HEK293 (cell line): ENCODE results near the gene EIF4B.

Experiments
- CTCF ChIA-PET: fragments of 350-600 bp; formaldehyde crosslinking; extraction: SDS; loops from one replicate; lab custom pipeline; 2021; ENCODE audit warnings: antibody characterized with exemption; lab: Yijun Ruan, JAX
- POLR2A ChIA-PET: fragments of 300-600 bp; formaldehyde crosslinking; extraction: SDS; loops from one replicate; lab custom pipeline; 2020; ENCODE audit warnings: antibody characterized with exemption, inconsistent platforms; lab: Yijun Ruan, JAX
- H3K27ac ChIP-seq: fragments of 200-500 bp; sonication (Bioruptor generic); 2 replicates; pipeline ENCODE4 v1.5.1; 2014; ENCODE audit warnings: low read depth, low read length, control low read depth, inconsistent platforms; ENCODE audit errors: extremely low read depth
- H3K36me3 ChIP-seq, 2 experiments: fragments of 200-500 bp in 1 of 2; sonication (Bioruptor generic) in 1 of 2; 1 replicate in 1 of 2; 2 replicates in 1 of 2; pipeline ENCODE4 v1.5.1; 2014 to 2017; ENCODE audit warnings: inconsistent platforms in 2 of 2, low read length in 2 of 2; ENCODE audit not compliant: control insufficient read depth in 2 of 2, insufficient read depth in 1 of 2
- H3K4me1 ChIP-seq: fragments of 200-500 bp; sonication (Bioruptor generic); 2 replicates; pipeline ENCODE4 v1.5.1; 2014; ENCODE audit warnings: mild to moderate bottlenecking, low read length, inconsistent platforms; ENCODE audit not compliant: control insufficient read depth, insufficient read depth
- H3K4me3 ChIP-seq: 2 replicates; pipeline ENCODE4 v1.5.1; 2011; ENCODE audit warnings: low read depth, mild to moderate bottlenecking, control low read depth, low read length, moderate library complexity
- H3K9me3 ChIP-seq: fragments of 200-500 bp; sonication (Bioruptor generic); 2 replicates; pipeline ENCODE4 v1.5.1; 2014; ENCODE audit warnings: low read depth, low read length, inconsistent platforms; ENCODE audit not compliant: control insufficient read depth, insufficient read depth
- GLI4 ChIP-seq: fragments of 450-650 bp; formaldehyde crosslinking; IDR thresholded peaks from 2 replicates; pipeline ENCODE4 v1.5.1; 2016; ENCODE audit warnings: missing biosample characterization, missing genetic modification characterization
- IKZF3 ChIP-seq: fragments of 450-650 bp; IDR thresholded peaks from 2 replicates; pipeline ENCODE4 v1.5.0; 2018; ENCODE audit warnings: missing biosample characterization, mild to moderate bottlenecking, missing genetic modification characterization, moderate library complexity
- MEIS1 ChIP-seq: sonication (generic); formaldehyde crosslinking; IDR thresholded peaks from 2 replicates; pipeline ENCODE4 v1.8.1; 2022; ENCODE audit warnings: missing genetic modification reagents, mild to moderate bottlenecking, borderline replicate concordance
- PATZ1 ChIP-seq: fragments of 450-650 bp; formaldehyde crosslinking; IDR thresholded peaks from 2 replicates; pipeline ENCODE4 v1.5.1; 2016; ENCODE audit warnings: missing biosample characterization, missing genetic modification characterization
- SETDB1 ChIP-seq: IDR thresholded peaks from one replicate; pipeline ENCODE4 v1.6.1; 2017; ENCODE audit warnings: mild to moderate bottlenecking, low read length, moderate library complexity, mixed read lengths; ENCODE audit not compliant: insufficient read length
- ZBTB49 ChIP-seq: fragments of 450-650 bp; formaldehyde crosslinking; IDR thresholded peaks from 2 replicates; pipeline ENCODE4 v1.5.1; 2016; ENCODE audit warnings: missing biosample characterization, missing genetic modification characterization, low read depth
- ZFHX2 ChIP-seq: fragments of 450-650 bp; formaldehyde crosslinking; conservative IDR thresholded peaks from 2 replicates; pipeline ENCODE4 v1.5.1; 2016; ENCODE audit warnings: missing biosample characterization, missing genetic modification characterization
- ZNF112 ChIP-seq: fragments of 450-650 bp; formaldehyde crosslinking; IDR thresholded peaks from 2 replicates; pipeline ENCODE4 v1.5.0; 2017; ENCODE audit warnings: missing biosample characterization, missing genetic modification characterization
- ZNF138 ChIP-seq: fragments of 450-650 bp; formaldehyde crosslinking; IDR thresholded peaks from 2 replicates; pipeline ENCODE4 v1.5.1; 2016; ENCODE audit warnings: missing biosample characterization, missing genetic modification characterization, borderline replicate concordance
- ZNF174 ChIP-seq: fragments of 450-650 bp; formaldehyde crosslinking; IDR thresholded peaks from 2 replicates; pipeline ENCODE4 v1.5.0; 2017; ENCODE audit warnings: missing biosample characterization, mild to moderate bottlenecking, missing genetic modification characterization
- ZNF18 ChIP-seq: fragments of 450-650 bp; formaldehyde crosslinking; IDR thresholded peaks from 2 replicates; pipeline ENCODE4 v1.5.1; 2016; ENCODE audit warnings: missing biosample characterization, missing genetic modification characterization
- ZNF19 ChIP-seq: fragments of 450-650 bp; formaldehyde crosslinking; IDR thresholded peaks from 2 replicates; pipeline ENCODE4; 2016; ENCODE audit warnings: missing biosample characterization, missing genetic modification characterization, low read depth
- ZNF211 ChIP-seq: fragments of 450-650 bp; formaldehyde crosslinking; IDR thresholded peaks from 2 replicates; pipeline ENCODE4 v1.5.1; 2016; ENCODE audit warnings: low read depth, missing biosample characterization, missing genetic modification characterization
- ZNF221 ChIP-seq: fragments of 450-650 bp; formaldehyde crosslinking; IDR thresholded peaks from 2 replicates; pipeline ENCODE4 v1.5.1; 2017; ENCODE audit warnings: missing biosample characterization, missing genetic modification characterization, borderline replicate concordance
- ZNF239 ChIP-seq: fragments of 450-650 bp; formaldehyde crosslinking; IDR thresholded peaks from 2 replicates; pipeline ENCODE4 v1.5.1; 2016; ENCODE audit warnings: missing biosample characterization, missing genetic modification characterization
- ZNF24 ChIP-seq: fragments of 450-650 bp; formaldehyde crosslinking; IDR thresholded peaks from 2 replicates; pipeline ENCODE4 v1.5.1; 2016; ENCODE audit warnings: missing biosample characterization, missing genetic modification characterization
- ZNF248 ChIP-seq: fragments of 450-650 bp; formaldehyde crosslinking; IDR thresholded peaks from 2 replicates; pipeline ENCODE4 v1.5.1; 2017; ENCODE audit warnings: missing biosample characterization, missing genetic modification characterization
- ZNF302 ChIP-seq: fragments of 450-650 bp; formaldehyde crosslinking; IDR thresholded peaks from 2 replicates; pipeline ENCODE4 v1.5.1; 2016; ENCODE audit warnings: missing biosample characterization, missing genetic modification characterization, low read depth
- ZNF449 ChIP-seq: fragments of 450-650 bp; formaldehyde crosslinking; IDR thresholded peaks from 2 replicates; pipeline ENCODE4 v1.5.1; 2017; ENCODE audit warnings: missing biosample characterization, mild to moderate bottlenecking, missing genetic modification characterization, moderate library complexity
- ZNF600 ChIP-seq: fragments of 450-650 bp; formaldehyde crosslinking; IDR thresholded peaks from 2 replicates; pipeline ENCODE4 v1.5.1; 2016; ENCODE audit warnings: missing biosample characterization, missing genetic modification characterization
- ZNF660 ChIP-seq: fragments of 450-650 bp; IDR thresholded peaks from 2 replicates; pipeline ENCODE4 v1.5.1; 2018; ENCODE audit warnings: missing biosample characterization, mild to moderate bottlenecking, missing genetic modification characterization

The EIF4B gene

GRCh38 chr12:53042607-53043454 is 36.6 kb downstream of the EIF4B start:
- Histone ChIP-seq H3K4me1 (peaks cover 2% of the 10 kb centered on the region; the same call in 1 of the 2 replicates), H3K4me3 (no peak overlapping the region), H3K27ac (no peak overlapping the region), H3K36me3 (peaks cover 18 to 39% of the 10 kb centered on the region in 2 experiments), H3K9me3 (no peaks in the 10 kb centered on the region)
- TF ChIP-seq ZNF660 (tag by site-specific recombination): peak; percentile 11; the same call in 1 of the 2 replicates
- TF ChIP-seq ZNF239 (tag by site-specific recombination): no peak
- TF ChIP-seq ZNF19 (tag by site-specific recombination): no peak
- POLR2A ChIA-PET: interaction anchor here (0.6 to 1.2 kb wide), 2 partner anchors 37 to 62 kb away, joined by 3 read pairs; partner anchors contain the start of gene EIF4B
- CTCF ChIA-PET: no interaction called here

- H3K9me3 ChIP-seq: no peaks in the 10 kb centered on the region
- CTCF ChIA-PET: interaction anchor here (0.9 to 1.7 kb wide), 2 partner anchors 10 to 22 kb away, joined by 6 to 7 read pairs; no protein-coding TSS in a partner anchor
- no peak for TF ChIP-seq ZNF302
- no peak for TF ChIP-seq ZNF600 (tag by site-specific recombination)
- no peak for TF ChIP-seq ZNF174
- TF ChIP-seq GLI4: no peak
- no peak for TF ChIP-seq ZNF138 (tag by site-specific recombination)
- TF ChIP-seq ZNF211 (tag by site-specific recombination): no peak
- TF ChIP-seq SETDB1: no peak
- no peak for TF ChIP-seq ZBTB49 (tag by site-specific recombination)
- TF ChIP-seq ZNF248: no peak
- no peak for TF ChIP-seq ZNF24 (tag by site-specific recombination)
- no peak for TF ChIP-seq MEIS1 (CRISPR knock-in tag)
- no peak overlapping the region for H3K4me3 ChIP-seq
- H3K36me3 ChIP-seq: peaks cover 5 to 26% of the 10 kb centered on the region in 2 experiments
- H3K27ac ChIP-seq: no peak overlapping the region
- H3K4me1 ChIP-seq: peaks cover 15% of the 10 kb centered on the region
- POLR2A ChIA-PET: interaction anchor here (1.6 to 1.9 kb wide), 2 partner anchors 11 to 38 kb away, joined by 6 to 18 read pairs; partner anchors contain the start of gene EIF4B
These were observed 37.9 kb downstream of the EIF4B start for GRCh38 chr12:53044052-53044581.

- POLR2A ChIA-PET: interaction anchor here (1.6 to 1.9 kb wide), 2 partner anchors 10 to 39 kb away, joined by 6 to 18 read pairs; partner anchors contain the start of gene EIF4B
- H3K27ac ChIP-seq: no peak overlapping the region
- peaks cover 24% of the 10 kb centered on the region for H3K4me1 ChIP-seq
- CTCF ChIA-PET: interaction anchor here (0.7 to 1.9 kb wide), 5 partner anchors 9 to 160 kb away, joined by 3 to 7 read pairs (median 5); no protein-coding TSS in a partner anchor
- no peak overlapping the region for H3K4me3 ChIP-seq
- H3K9me3 ChIP-seq: no peaks in the 10 kb centered on the region
- peaks cover 0 to 16% of the 10 kb centered on the region in 2 experiments; a peak in 1 of 3 replicates for H3K36me3 ChIP-seq
- no peak for TF ChIP-seq ZNF221 (tag by site-specific recombination)
- no peak for TF ChIP-seq ZNF112 (tag by site-specific recombination)
- no peak for TF ChIP-seq ZNF449 (tag by site-specific recombination)
- 0 out of 2 replicates have a peak, but pooled peaks have one; percentile 9 for TF ChIP-seq IKZF3
- 0 out of 2 replicates have a peak, but pooled peaks have one; percentile 14 for TF ChIP-seq PATZ1 (tag by site-specific recombination)
- no peak for TF ChIP-seq ZNF18 (tag by site-specific recombination)
- TF ChIP-seq ZFHX2 (tag by site-specific recombination): 0 out of 2 replicates have a peak, but pooled peaks have one; percentile 11
These were observed 38.8 kb downstream of the EIF4B start for GRCh38 chr12:53044896-53045695.
